Neural progenitor cell (in vitro differentiated cells): ENCODE results near the gene RAD51B.

Source experiments
- CTCF ChIP-seq: fragments of 200-600 bp; sonication (generic); IDR thresholded peaks from 2 replicates; pipeline ENCODE4 v1.5.1; 2017; ENCODE audit warnings: antibody characterized with exemption, mild to moderate bottlenecking
- EZH2 ChIP-seq: fragments of 200-600 bp; sonication (generic); IDR thresholded peaks from 2 replicates; pipeline ENCODE4 v1.6.1; 2017; ENCODE audit warnings: antibody characterized with exemption, mild to moderate bottlenecking, moderate library complexity
- EZH2phosphoT487 ChIP-seq: fragments of 200-600 bp; sonication (generic); IDR thresholded peaks from 2 replicates; pipeline ENCODE4 v1.6.1; 2017; ENCODE audit warnings: antibody characterized with exemption

- TF ChIP-seq CTCF (no peak), EZH2 (no peak), EZH2phosphoT487 (no peak)
Observed at GRCh38 chr14:68522510-68523325, 703.1 kb downstream of the RAD51B start.
